Mesenchymal stem cell (in vitro differentiated cells and primary cell): ENCODE results near the gene CCDC136.
A peak's percentile ranks its signal among the peaks of the same experiment; 100 is the strongest.

Experiments used
- DNase-seq: peaks from one replicate; pipeline ENCODE4 v3.0.0-alpha.2; 2013
- H2AFZ ChIP-seq: one replicate; pipeline ENCODE4 v1.6.1; 2013; ENCODE audit warnings: low read depth, mild to moderate bottlenecking, control low read depth, inconsistent platforms, low read length, moderate library complexity
- H2AK5ac ChIP-seq: 2 replicates; pipeline ENCODE4 v1.6.1; 2013; ENCODE audit warnings: low read length, moderate library complexity, mild to moderate bottlenecking, inconsistent platforms; ENCODE audit not compliant: severe bottlenecking
- H2BK120ac ChIP-seq: one replicate; pipeline ENCODE4 v1.6.1; 2013; ENCODE audit warnings: low read depth, mild to moderate bottlenecking, inconsistent platforms, low read length, moderate library complexity
- H2BK12ac ChIP-seq, 2 experiments: one replicate each; pipeline ENCODE4 v1.6.1; 2013; ENCODE audit warnings: inconsistent platforms in 2 of 2, low read length in 2 of 2, mild to moderate bottlenecking in 2 of 2, moderate library complexity in 2 of 2, control low read depth in 1 of 2
- H2BK15ac ChIP-seq: one replicate; pipeline ENCODE4 v1.6.1; 2013; ENCODE audit warnings: mild to moderate bottlenecking, low read depth, inconsistent platforms; ENCODE audit not compliant: poor library complexity, severe bottlenecking
- H2BK5ac ChIP-seq: 2 replicates; pipeline ENCODE4 v1.6.1; 2013; ENCODE audit warnings: low read depth, mild to moderate bottlenecking, low read length, control low read depth, inconsistent platforms; ENCODE audit not compliant: poor library complexity, severe bottlenecking
- H3K14ac ChIP-seq, 2 experiments: one replicate each; pipeline ENCODE4 v1.6.1; 2013; ENCODE audit warnings: inconsistent platforms in 2 of 2, low read length in 2 of 2, control low read depth in 1 of 2, mild to moderate bottlenecking in 1 of 2, moderate library complexity in 1 of 2
- H3K18ac ChIP-seq, 2 experiments: one replicate each; pipeline ENCODE4 v1.6.1; 2013; ENCODE audit warnings: inconsistent platforms in 2 of 2, low read length in 2 of 2, control low read depth in 1 of 2, low read depth in 1 of 2, mild to moderate bottlenecking in 1 of 2
- H3K23ac ChIP-seq, 2 experiments: one replicate each; pipeline ENCODE4 v1.6.1; 2013; ENCODE audit warnings: inconsistent platforms in 2 of 2, low read length in 2 of 2, mild to moderate bottlenecking in 2 of 2, moderate library complexity in 2 of 2, control low read depth in 1 of 2
- H3K27ac ChIP-seq: 2 replicates; pipeline ENCODE4 v1.5.1; 2013; ENCODE audit warnings: mild to moderate bottlenecking, moderate library complexity, low read length, control low read depth, inconsistent platforms; ENCODE audit not compliant: poor library complexity, severe bottlenecking
- H3K27me3 ChIP-seq, 2 experiments: 2 replicates each; pipeline versions ENCODE4 v1.6.1 to v1.7.0; 2013; ENCODE audit warnings: low read length in 2 of 2, mild to moderate bottlenecking in 2 of 2, moderate library complexity in 2 of 2, control low read depth in 1 of 2, inconsistent platforms in 1 of 2; ENCODE audit not compliant: control insufficient read depth in 1 of 2, insufficient read depth in 1 of 2
- H3K36me3 ChIP-seq, 2 experiments: 2 replicates each; pipeline versions ENCODE4 v1.6.1 to v1.7.0; 2013; ENCODE audit warnings: low read length in 2 of 2, control low read depth in 1 of 2, inconsistent platforms in 1 of 2, low read depth in 1 of 2, mild to moderate bottlenecking in 1 of 2; ENCODE audit not compliant: insufficient read depth in 2 of 2, control insufficient read depth in 1 of 2
- H3K4ac ChIP-seq, 2 experiments: one replicate each; pipeline ENCODE4 v1.6.1; 2013; ENCODE audit warnings: inconsistent platforms in 2 of 2, low read length in 2 of 2, mild to moderate bottlenecking in 2 of 2, moderate library complexity in 2 of 2, control low read depth in 1 of 2, low read depth in 1 of 2
- H3K4me1 ChIP-seq: 2 replicates; pipeline ENCODE4 v1.6.1; 2013; ENCODE audit warnings: low read depth, low read length, control low read depth; ENCODE audit not compliant: control insufficient read depth, insufficient read depth
- H3K4me2 ChIP-seq: 2 replicates; pipeline ENCODE4 v1.6.1; 2013; ENCODE audit warnings: low read length, mild to moderate bottlenecking, inconsistent platforms; ENCODE audit not compliant: poor library complexity, severe bottlenecking
- H3K4me3 ChIP-seq, 2 experiments: 2 replicates each; pipeline versions ENCODE4 v1.5.1 to v1.7.0; 2013; ENCODE audit warnings: low read length in 2 of 2, mild to moderate bottlenecking in 2 of 2, control low read depth in 1 of 2, low read depth in 1 of 2; ENCODE audit not compliant: insufficient read depth in 1 of 2
- H3K79me1 ChIP-seq: replicated peaks from 2 replicates; pipeline ENCODE4 v1.6.1; 2013; ENCODE audit warnings: mild to moderate bottlenecking, control low read depth, low read length, inconsistent platforms; ENCODE audit not compliant: poor library complexity, severe bottlenecking
- H3K9ac ChIP-seq: 2 replicates; pipeline ENCODE4 v1.7.0; 2013; ENCODE audit warnings: mild to moderate bottlenecking, low read length, moderate library complexity
- H3K9me3 ChIP-seq: 2 replicates; pipeline ENCODE4 v1.7.0; 2013; ENCODE audit warnings: mild to moderate bottlenecking, low read length; ENCODE audit not compliant: control insufficient read depth
- H4K8ac ChIP-seq: one replicate; pipeline ENCODE4 v1.6.1; 2013; ENCODE audit warnings: inconsistent platforms, mild to moderate bottlenecking, low read length, moderate library complexity
- H4K91ac ChIP-seq: one replicate; pipeline ENCODE4 v1.6.1; 2013; ENCODE audit warnings: mild to moderate bottlenecking, low read length, inconsistent platforms
- WGBS: methylation state at CpG from one replicate; pipeline ENCODE4 v1.1.7; 2013; ENCODE audit warnings: mixed read lengths; 5-methylcytosine and 5-hydroxymethylcytosine counted together

CCDC136 gene

GRCh38 chr7:128855559-128855958 lies 63.8 kb downstream of the CCDC136 start:
- H3K18ac ChIP-seq = no peak overlapping the region
- DNase-seq = no peak
- H3K23ac ChIP-seq = no peak overlapping the region
- H2AK5ac ChIP-seq = no peak overlapping the region
- H2BK12ac ChIP-seq = no peak overlapping the region
- peaks cover 3% of the 10 kb centered on the region for H3K79me1 ChIP-seq
- H3K27me3 ChIP-seq = no peaks in the 10 kb centered on the region
- H3K36me3 ChIP-seq = peaks cover 68 to 93% of the 10 kb centered on the region in 2 experiments
- no peaks in the 10 kb centered on the region for H3K9me3 ChIP-seq
- H3K27ac ChIP-seq = no peak overlapping the region
- no peak overlapping the region for H2AFZ ChIP-seq
- H3K4me2 ChIP-seq = no peak overlapping the region
- no peak overlapping the region for H3K4ac ChIP-seq
- no peak overlapping the region for H4K91ac ChIP-seq
- H3K4me3 ChIP-seq = no peak overlapping the region
- no peak overlapping the region for H2BK120ac ChIP-seq
- no peak overlapping the region for H4K8ac ChIP-seq
- no peak overlapping the region for H3K14ac ChIP-seq
- H3K4me1 ChIP-seq = peaks cover 19% of the 10 kb centered on the region
- 96% methylated on average over 3 of the region's 3 CpGs for WGBS
- H2BK5ac ChIP-seq = no peak overlapping the region
- no peak overlapping the region for H3K9ac ChIP-seq
- H2BK15ac ChIP-seq = no peak overlapping the region

DNA sequence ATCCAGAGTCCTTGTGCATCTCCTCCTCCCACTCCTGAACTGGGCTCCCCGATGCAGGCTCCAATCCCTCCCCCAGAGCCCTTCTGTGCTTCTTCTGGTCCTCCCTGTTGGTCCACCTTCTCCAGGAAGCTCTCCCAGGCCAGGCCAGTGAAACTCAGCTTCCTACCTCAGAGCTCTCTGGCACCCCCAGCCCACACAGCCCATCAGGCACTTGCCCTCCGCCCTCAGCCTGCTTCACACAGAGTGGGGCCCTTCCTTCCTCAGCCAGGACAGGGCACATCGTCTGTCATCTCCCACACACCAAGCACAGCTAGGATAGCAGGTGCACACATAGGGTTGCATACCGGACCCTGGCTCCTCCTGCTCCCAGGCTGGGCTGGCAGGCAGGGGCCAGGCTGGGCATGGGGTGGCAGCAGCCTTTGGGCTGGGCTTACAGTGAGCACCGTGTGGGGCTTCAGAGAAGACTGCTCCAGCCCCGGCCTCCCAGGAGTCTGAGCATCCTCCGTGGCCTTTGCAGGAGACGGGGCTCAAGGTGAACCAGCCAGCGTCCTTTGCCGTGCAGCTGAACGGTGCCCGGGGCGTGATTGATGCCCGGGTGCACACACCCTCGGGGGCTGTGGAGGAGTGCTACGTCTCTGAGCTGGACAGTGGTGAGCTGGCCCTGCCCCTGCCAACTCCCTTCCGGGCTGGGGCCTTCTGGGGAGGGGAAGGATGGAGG lies 64.4 kb downstream of the CCDC136 start:
- DNase-seq = no peak

GRCh38 chr7:128858380-128859231 lies 66.8 kb downstream of the CCDC136 start:
- Histone ChIP-seq H2AK5ac (no peak overlapping the region), H3K9me3 (no peaks in the 10 kb centered on the region), H3K23ac (no peak overlapping the region), H3K36me3 (peaks cover 38 to 65% of the 10 kb centered on the region in 2 experiments), H2BK120ac (no peak overlapping the region), H4K91ac (no peak overlapping the region), H3K18ac (no peak overlapping the region), H3K14ac (no peak overlapping the region), H2BK5ac (no peak overlapping the region), H3K27ac (no peak overlapping the region), H3K79me1 (no peaks in the 10 kb centered on the region), H4K8ac (no peak overlapping the region), H3K9ac (peak overlapping the region; percentile 38), H3K4me2 (no peak overlapping the region), H2BK15ac (no peak overlapping the region), H3K27me3 (no peaks in the 10 kb centered on the region), H3K4me1 (peaks cover 23% of the 10 kb centered on the region), H3K4me3 (peak overlapping the region in 1 of 2 experiments; percentile 10), H3K4ac (no peak overlapping the region), H2AFZ (no peak overlapping the region), H2BK12ac (no peak overlapping the region)
- 90% methylated on average over 17 of the region's 18 CpGs for WGBS
- DNase-seq = no peak

More for the DNA sequence above, 64.4 kb downstream of the CCDC136 start:
- Histone ChIP-seq H3K79me1 (peaks cover 3% of the 10 kb centered on the region), H2BK15ac (no peak overlapping the region), H2BK5ac (no peak overlapping the region), H2BK120ac (no peak overlapping the region), H4K91ac (no peak overlapping the region), H3K4me1 (peaks cover 19% of the 10 kb centered on the region), H3K9me3 (no peaks in the 10 kb centered on the region), H3K23ac (no peak overlapping the region), H2AFZ (no peak overlapping the region), H3K4ac (no peak overlapping the region), H3K14ac (no peak overlapping the region), H2BK12ac (no peak overlapping the region), H3K18ac (no peak overlapping the region), H3K36me3 (peaks cover 62 to 87% of the 10 kb centered on the region in 2 experiments), H4K8ac (no peak overlapping the region), H3K27me3 (no peaks in the 10 kb centered on the region), H3K27ac (no peak overlapping the region), H3K9ac (no peak overlapping the region), H3K4me3 (no peak overlapping the region), H3K4me2 (no peak overlapping the region), H2AK5ac (no peak overlapping the region)
- WGBS = 95% methylated on average over 14 of the region's 17 CpGs
